HepG2 (cell line): ENCODE results near the gene S100A6. TPM values are rescaled to one million over a fixed set of nuclear protein-coding genes. Genes with fewer than 3 reads are reported as not detected.

Experiments
- CTCF ChIP-seq: sonication (generic); formaldehyde crosslinking; IDR thresholded peaks from 2 replicates; pipeline ENCODE4 v1.5.0; 2020; ENCODE audit warnings: mild to moderate bottlenecking, missing genetic modification reagents, moderate library complexity
- HOXD1 ChIP-seq: sonication (generic); formaldehyde crosslinking; IDR thresholded peaks from 2 replicates; pipeline ENCODE4 v1.5.0; 2020; ENCODE audit warnings: missing genetic modification reagents
- KAT2B ChIP-seq: fragments of 150-350 bp; IDR thresholded peaks from 2 replicates; pipeline ENCODE4 v1.6.1; 2014; ENCODE audit warnings: low read depth, low read length, borderline replicate concordance
- MIXL1 ChIP-seq: IDR thresholded peaks from 2 replicates; pipeline ENCODE4 v1.6.1; 2016
- NFE2 ChIP-seq: sonication (generic); formaldehyde crosslinking; IDR thresholded peaks from 2 replicates; pipeline ENCODE4 v1.4.0; 2020; ENCODE audit warnings: missing genetic modification reagents
- PHF8 ChIP-seq: sonication (generic); formaldehyde crosslinking; IDR thresholded peaks from 2 replicates; pipeline ENCODE4 v1.5.0; 2020; ENCODE audit warnings: missing genetic modification reagents
- ZBTB33 ChIP-seq: sonication (generic); formaldehyde crosslinking; IDR thresholded peaks from 2 replicates; pipeline ENCODE4 v1.4.0; 2020; ENCODE audit warnings: missing genetic modification reagents
- ZNF280B ChIP-seq: sonication (generic); formaldehyde crosslinking; IDR thresholded peaks from 2 replicates; pipeline ENCODE4 v1.5.0; 2020; ENCODE audit warnings: missing genetic modification reagents, mild to moderate bottlenecking, borderline replicate concordance
- polyA plus RNA-seq, 8 experiments: library from polyadenylated mRNA; depleted of rRNA in 3 of 8; stranded (reverse) in 7 of 8; unstranded in 1 of 8; fragments of >200 nt; fragmentation: Illumina TruSeq in 4 of 8; extraction: Trizol in 4 of 8; gene quantifications; 2 replicates each; pipeline versions ENCODE4 v1.2.1 to v1.2.3, GENCODE V29; 2011 to 2016; ENCODE audit warnings: low read depth in 4 of 8, missing spikeins in 1 of 8, mixed read lengths in 1 of 8; ENCODE audit not compliant: insufficient read depth in 1 of 8
- total RNA-seq, 5 experiments: library from RNA; depleted of rRNA; stranded (reverse); fragments of >200 nt; fragmentation: Illumina TruSeq; extraction: Trizol; gene quantifications; 2 replicates each; pipeline ENCODE4 v1.2.3, GENCODE V29; 2016; ENCODE audit warnings: low read depth in 1 of 5
- TF ChIP-seq, protein P1 (sequence below): sonication (generic); formaldehyde crosslinking; IDR thresholded peaks from 2 replicates; pipeline ENCODE4 v1.9.0; 2021; ENCODE audit warnings: mild to moderate bottlenecking, missing genetic modification reagents
- TF ChIP-seq, protein P2 (sequence below): sonication (generic); formaldehyde crosslinking; IDR thresholded peaks from 2 replicates; pipeline ENCODE4; 2020; ENCODE audit warnings: missing genetic modification reagents, mild to moderate bottlenecking, borderline replicate concordance

The S100A6 gene
- total and polyA plus RNA-seq, 2 of the 13 experiments (the other 11 are each of a cell fraction or from before 2014, with no cell fraction given) = 72.9 to 85.0 TPM

DNA sequence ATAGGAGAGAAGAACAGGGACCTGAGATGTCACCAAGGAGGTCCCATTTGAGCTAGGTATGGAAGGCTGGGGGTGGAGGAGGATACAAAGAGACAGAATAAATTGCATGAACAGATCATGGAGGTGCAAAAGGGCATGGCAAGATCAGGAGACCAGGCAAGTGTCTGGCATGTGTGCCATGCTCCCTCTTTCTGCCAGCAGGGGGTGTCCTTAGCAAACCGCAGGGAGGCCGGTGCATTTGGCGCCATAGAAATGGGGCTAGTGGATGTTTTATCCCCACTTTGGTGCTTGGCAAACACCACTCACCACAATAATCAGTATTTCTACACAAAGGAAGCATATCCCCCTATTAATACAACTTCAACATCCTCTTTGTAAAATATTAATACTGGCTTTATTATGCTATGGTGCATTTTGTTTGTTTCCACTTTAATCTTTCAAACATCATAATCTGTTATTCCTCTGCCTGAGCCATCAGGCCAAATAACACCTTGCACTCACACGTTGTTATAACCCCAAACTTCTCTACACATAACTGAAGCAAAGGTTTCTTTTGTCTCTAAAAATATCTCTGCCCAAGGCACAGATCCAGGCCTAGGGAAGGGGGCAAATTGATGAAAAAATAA lies 25.9 kb downstream of the S100A6 start (continued):
- TF ChIP-seq, protein P1, sequence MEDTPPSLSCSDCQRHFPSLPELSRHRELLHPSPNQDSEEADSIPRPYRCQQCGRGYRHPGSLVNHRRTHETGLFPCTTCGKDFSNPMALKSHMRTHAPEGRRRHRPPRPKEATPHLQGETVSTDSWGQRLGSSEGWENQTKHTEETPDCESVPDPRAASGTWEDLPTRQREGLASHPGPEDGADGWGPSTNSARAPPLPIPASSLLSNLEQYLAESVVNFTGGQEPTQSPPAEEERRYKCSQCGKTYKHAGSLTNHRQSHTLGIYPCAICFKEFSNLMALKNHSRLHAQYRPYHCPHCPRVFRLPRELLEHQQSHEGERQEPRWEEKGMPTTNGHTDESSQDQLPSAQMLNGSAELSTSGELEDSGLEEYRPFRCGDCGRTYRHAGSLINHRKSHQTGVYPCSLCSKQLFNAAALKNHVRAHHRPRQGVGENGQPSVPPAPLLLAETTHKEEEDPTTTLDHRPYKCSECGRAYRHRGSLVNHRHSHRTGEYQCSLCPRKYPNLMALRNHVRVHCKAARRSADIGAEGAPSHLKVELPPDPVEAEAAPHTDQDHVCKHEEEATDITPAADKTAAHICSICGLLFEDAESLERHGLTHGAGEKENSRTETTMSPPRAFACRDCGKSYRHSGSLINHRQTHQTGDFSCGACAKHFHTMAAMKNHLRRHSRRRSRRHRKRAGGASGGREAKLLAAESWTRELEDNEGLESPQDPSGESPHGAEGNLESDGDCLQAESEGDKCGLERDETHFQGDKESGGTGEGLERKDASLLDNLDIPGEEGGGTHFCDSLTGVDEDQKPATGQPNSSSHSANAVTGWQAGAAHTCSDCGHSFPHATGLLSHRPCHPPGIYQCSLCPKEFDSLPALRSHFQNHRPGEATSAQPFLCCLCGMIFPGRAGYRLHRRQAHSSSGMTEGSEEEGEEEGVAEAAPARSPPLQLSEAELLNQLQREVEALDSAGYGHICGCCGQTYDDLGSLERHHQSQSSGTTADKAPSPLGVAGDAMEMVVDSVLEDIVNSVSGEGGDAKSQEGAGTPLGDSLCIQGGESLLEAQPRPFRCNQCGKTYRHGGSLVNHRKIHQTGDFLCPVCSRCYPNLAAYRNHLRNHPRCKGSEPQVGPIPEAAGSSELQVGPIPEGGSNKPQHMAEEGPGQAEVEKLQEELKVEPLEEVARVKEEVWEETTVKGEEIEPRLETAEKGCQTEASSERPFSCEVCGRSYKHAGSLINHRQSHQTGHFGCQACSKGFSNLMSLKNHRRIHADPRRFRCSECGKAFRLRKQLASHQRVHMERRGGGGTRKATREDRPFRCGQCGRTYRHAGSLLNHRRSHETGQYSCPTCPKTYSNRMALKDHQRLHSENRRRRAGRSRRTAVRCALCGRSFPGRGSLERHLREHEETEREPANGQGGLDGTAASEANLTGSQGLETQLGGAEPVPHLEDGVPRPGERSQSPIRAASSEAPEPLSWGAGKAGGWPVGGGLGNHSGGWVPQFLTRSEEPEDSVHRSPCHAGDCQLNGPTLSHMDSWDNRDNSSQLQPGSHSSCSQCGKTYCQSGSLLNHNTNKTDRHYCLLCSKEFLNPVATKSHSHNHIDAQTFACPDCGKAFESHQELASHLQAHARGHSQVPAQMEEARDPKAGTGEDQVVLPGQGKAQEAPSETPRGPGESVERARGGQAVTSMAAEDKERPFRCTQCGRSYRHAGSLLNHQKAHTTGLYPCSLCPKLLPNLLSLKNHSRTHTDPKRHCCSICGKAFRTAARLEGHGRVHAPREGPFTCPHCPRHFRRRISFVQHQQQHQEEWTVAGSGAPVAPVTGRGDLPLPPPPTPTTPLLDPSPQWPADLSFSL (CRISPR knock-in tag) = no peak
- TF ChIP-seq PHF8 (CRISPR knock-in tag) = no peak
- TF ChIP-seq, protein P2, sequence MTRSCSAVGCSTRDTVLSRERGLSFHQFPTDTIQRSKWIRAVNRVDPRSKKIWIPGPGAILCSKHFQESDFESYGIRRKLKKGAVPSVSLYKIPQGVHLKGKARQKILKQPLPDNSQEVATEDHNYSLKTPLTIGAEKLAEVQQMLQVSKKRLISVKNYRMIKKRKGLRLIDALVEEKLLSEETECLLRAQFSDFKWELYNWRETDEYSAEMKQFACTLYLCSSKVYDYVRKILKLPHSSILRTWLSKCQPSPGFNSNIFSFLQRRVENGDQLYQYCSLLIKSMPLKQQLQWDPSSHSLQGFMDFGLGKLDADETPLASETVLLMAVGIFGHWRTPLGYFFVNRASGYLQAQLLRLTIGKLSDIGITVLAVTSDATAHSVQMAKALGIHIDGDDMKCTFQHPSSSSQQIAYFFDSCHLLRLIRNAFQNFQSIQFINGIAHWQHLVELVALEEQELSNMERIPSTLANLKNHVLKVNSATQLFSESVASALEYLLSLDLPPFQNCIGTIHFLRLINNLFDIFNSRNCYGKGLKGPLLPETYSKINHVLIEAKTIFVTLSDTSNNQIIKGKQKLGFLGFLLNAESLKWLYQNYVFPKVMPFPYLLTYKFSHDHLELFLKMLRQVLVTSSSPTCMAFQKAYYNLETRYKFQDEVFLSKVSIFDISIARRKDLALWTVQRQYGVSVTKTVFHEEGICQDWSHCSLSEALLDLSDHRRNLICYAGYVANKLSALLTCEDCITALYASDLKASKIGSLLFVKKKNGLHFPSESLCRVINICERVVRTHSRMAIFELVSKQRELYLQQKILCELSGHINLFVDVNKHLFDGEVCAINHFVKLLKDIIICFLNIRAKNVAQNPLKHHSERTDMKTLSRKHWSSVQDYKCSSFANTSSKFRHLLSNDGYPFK = no peak
- no peak for TF ChIP-seq ZNF280B
- no peak for TF ChIP-seq HOXD1 (CRISPR knock-in tag)
- no peak for TF ChIP-seq NFE2
- no peak for TF ChIP-seq MIXL1
- TF ChIP-seq CTCF (CRISPR knock-in tag) = peak; percentile 81
- TF ChIP-seq KAT2B = no peak
- peak; percentile 91 for TF ChIP-seq ZBTB33 (CRISPR knock-in tag)
